Stimulated activated CD4-positive, alpha-beta T cell treated with anti-CD3 and anti-CD28 coated beads, Interleukin-1b, Interleukin-23, amount 100 ng/mL, for 24 hours (primary cell): ENCODE data around the gene MAPK14.

Experiments
- DNase-seq, 4 experiments: peaks; one replicate each; pipeline ENCODE4 v3.0.0-alpha.2; 2020; ENCODE audit warnings: low read depth in 4 of 4, low spot score in 1 of 4

MAPK14 gene

GRCh38 chr6:36098920-36099647 lies 71.5 kb downstream of the MAPK14 start:
- no peak for DNase-seq

DNA sequence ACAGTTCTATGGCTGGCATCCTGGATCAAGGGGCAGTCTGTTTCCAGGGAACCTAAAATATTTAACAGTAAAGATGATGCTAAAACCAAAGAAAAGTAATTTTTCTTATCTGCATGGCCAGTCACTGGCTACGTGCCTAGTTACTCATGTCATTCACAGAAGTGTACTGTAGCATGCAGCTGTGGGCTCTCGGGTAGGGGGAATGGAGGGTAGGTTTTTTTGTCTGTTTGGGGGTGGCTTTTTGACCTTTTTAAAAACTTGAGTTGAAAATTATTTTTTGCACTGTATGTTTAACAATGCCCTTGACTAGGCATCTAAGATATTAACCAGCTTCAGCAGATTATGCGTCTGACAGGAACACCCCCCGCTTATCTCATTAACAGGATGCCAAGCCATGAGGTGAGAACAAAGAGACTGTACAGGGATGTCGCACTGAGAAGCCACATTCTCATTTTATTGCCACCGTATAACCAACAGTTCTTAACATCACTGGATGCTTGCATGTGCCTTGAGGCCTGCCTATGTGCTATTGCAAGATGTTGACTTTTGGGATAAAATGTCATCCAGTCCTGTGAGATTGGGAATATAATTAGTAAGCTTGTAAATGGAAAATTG lies 72.4 kb downstream of the MAPK14 start:
- DNase-seq, result no peak

DNA sequence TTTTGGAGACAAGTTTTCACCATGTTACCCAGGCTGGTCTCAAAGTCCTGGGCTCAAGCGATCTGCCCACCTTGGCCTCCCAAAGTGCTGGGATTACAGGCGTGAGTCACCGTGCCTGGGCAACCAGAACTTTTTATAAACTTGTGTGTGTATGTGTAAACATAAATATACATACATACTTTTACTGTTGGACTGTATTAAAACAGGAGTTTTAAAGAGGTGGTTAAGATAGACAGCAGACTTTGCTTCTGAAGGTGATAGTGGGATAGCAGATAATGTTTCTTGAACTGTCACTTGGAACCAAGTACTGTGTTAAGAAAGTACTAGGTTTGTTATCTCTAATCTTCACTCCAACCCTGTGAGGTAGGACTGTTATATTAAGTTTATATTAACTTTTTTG lies 74.1 kb downstream of the MAPK14 start:
- DNase-seq, result no peak

DNA sequence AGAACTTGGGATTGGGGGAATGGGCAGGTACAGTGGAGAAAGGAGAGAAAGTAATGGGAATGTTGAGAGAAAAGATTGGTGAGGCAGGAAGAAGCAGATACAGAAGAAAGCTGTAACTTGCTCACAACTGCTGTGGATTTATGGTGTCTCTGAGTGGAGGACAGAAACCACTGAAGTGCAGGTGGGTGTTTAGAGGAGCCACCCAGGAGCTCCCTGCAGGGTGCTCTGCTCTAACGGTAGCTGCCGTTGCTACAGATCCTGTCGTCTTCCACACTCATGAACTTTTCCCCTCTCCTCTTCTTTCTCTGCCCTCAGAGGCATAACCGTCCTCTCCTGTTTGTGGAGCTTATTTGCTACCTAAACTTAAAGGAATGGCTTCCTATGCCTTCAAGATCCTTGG lies 75.2 kb downstream of the MAPK14 start:
- no peak for DNase-seq

DNA sequence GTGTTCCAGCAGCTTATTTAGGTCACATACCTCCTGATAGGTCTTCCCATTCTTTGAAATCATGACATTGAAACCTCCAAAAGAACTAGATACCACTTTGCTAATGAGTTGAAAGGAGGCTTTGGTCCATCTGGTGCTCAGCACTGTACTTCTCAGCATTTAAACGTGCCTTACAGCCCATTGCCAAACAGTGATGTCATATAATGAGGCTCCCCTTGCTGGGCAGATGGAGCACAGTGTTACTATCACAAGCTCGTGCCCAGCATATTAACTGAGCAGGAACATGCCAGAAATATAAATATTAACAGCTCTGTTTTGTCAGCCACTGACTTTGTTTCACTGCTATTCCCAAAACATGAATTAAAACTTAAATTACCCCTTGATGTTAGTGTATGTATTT lies 77.2 kb downstream of the MAPK14 start:
- DNase-seq, result no peak

- DNase-seq, result no peak
These were observed 81.5 kb downstream of the MAPK14 start for GRCh38 chr6:36109092-36109491.

- no peak for DNase-seq
These were observed 82.4 kb downstream of the MAPK14 start for GRCh38 chr6:36110050-36110449.

DNA sequence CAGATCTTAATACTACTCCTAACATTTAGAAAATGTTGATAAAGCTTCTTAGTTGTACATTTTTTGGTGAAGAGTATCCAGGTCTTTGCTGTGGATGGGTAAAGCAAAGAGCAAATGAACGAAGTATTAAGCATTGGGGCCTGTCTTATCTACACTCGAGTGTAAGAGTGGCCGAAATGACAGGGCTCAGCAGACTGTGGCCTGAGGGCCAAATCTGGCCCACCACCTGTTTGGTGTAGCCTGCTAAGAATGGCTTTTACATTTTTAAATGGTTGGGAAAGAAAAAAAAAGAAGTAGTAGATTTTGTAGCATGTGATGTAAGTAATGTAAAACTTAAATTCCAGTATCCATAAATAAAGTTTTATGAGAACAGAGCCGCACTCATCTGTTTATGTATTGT lies 83.3 kb downstream of the MAPK14 start:
- DNase-seq, result no peak

DNA sequence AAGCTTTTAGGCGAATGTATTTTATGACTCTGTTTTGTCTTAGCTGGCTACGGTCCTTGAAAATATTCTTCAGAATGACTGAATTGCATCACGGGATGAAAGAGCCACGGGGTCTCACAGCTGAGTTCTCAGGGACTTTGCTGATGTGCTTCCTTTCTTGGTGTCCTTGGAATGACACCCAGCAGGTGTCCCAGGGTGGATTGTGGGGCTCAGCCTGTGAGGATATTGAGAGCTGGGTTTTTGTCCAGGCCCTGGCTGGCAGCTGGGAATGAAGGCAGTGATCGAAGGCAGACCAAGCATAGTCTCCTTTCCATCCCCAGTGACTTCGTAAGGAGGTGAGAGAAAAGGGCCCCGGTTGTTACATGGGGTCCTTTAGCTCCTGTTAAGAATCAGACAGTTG lies 83.9 kb downstream of the MAPK14 start:
- no peak for DNase-seq

- no peak for DNase-seq
These were observed 85.4 kb downstream of the MAPK14 start for GRCh38 chr6:36113049-36113448.

- DNase-seq, result no peak
These were observed 86.1 kb downstream of the MAPK14 start for GRCh38 chr6:36113703-36114102.

DNA sequence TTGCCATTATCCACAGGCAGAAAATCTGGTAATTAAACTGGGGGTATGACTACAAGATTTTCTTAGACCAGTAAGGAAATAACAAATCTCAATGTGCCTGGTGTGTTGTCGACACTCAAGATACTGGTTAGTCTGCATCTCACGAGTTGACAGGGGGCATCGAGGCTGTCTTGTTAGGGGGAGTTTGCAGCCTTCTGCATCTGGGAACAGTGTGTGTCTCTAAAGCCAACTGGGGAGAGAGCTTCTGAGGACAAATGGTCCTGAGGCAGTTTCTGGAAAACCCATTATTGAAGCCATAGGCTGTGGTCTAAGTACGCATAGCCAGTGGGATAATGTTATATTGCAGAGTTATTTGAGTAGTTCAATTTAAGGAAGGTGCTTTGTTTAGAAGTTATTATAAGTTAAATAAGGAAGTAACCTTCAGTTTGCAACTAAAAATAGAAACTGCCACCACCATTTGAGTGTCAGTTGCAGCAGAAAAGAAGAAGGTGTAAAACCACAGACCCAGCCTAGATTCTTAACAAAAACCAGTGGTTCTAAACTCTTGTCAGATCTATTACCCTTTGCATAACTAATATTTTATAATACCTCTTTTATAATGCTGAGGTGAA lies 87.3 kb downstream of the MAPK14 start:
- no peak for DNase-seq

- no peak for DNase-seq
These were observed 87.8 kb downstream of the MAPK14 start for GRCh38 chr6:36115412-36115811.

- DNase-seq, result no peak
These were observed 88.7 kb downstream of the MAPK14 start for GRCh38 chr6:36116066-36116864.

DNA sequence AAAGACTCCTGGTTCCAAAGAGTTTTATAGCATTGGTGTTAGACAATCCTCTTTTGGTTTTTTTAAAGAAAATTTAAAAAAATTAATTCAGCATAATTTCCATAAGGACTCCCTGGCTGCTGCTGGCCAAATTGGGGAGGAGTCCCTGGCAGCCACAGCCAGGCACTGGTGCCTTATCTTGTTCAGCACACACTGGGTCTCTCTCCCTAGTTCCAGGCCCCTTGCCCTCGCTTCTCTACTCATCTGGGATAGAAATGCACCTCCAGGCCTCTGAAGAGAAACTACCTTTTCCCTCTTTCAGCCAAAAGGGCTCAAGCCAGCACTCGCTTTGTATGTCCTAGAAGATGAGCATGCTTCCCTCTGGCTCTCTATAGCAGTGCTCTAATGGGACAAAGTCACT lies 89.3 kb downstream of the MAPK14 start:
- DNase-seq, result no peak

- DNase-seq, result no peak
These were observed 90.3 kb downstream of the MAPK14 start for GRCh38 chr6:36117658-36118549.

DNA sequence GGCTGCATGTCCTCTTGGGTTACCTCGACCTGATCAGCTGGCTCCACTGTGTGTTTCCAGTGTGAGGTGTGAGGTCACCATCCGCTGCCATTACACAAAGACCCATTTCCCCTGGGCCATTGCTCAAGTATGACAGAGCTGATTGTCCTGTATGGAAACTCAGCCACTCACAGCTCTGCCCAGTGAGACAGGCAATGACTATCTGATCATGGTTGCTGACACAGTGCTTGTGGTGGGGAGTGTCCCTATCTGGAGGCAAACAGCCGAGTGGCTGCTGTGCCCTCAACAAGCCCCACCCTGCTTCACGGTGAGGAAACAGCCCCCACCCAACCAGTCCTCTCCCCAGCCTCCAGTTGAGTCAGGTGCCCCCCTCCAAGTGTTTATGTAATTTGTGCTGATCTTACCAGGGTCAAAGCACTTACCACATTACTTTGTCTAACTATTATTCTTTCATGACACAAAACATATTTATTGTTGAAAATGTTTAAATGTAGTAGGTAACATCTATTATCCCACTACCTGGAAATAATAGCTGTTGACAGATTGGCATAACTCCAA lies 91.0 kb downstream of the MAPK14 start:
- DNase-seq, result peak in 1 of 4 experiments; percentile 31

DNA sequence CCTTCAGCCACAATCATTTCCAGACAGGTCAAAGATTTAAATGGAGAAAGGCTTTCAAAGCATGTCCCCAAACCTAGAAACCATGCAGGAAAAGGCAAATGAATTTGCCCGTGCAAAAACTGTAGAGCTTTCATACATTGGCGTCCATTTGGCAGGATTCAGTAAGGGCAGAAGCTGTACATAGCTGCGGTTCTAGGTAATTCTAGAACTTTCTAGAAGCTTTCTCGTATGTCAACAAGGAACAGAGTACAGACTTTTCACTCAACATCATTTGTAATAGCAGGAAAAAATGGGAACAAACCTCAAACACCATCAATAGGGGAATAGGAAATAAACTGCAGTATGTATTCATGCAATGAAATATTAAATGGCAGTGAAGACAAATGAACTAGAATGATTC lies 91.6 kb downstream of the MAPK14 start:
- no peak for DNase-seq

GRCh38 chr6:36120018-36120417 lies 92.4 kb downstream of the MAPK14 start:
- no peak for DNase-seq

GRCh38 chr6:36120539-36120938 lies 92.9 kb downstream of the MAPK14 start:
- DNase-seq, result peak in 1 of 4 experiments; percentile 55
